ENCODE measurements around the gene GRAP2.
A peak's percentile ranks its signal among the peaks of the same experiment; 100 is the strongest.

Gene GRAP2

DNA sequence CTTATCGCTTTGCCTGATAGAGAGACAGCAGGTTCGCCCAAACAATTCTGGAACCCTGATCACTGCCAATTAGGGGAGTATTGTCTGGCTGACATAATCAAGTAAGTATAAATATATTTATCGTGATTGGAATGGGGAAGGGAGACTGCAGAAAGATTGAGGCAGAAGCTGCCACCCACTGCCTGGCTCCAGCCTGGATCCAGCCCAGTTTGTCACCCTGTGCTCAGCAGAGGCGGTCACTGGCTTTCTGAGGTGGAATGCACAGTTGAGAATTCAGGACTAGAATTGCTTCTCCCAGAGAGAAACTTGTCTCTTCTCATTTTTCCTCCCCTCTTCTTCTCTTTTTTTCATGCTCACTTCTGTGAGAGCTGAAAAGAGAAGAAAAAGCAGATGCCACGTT lies 25.9 kb downstream of the GRAP2 start:
- DNase-seq, result no peak

DNA sequence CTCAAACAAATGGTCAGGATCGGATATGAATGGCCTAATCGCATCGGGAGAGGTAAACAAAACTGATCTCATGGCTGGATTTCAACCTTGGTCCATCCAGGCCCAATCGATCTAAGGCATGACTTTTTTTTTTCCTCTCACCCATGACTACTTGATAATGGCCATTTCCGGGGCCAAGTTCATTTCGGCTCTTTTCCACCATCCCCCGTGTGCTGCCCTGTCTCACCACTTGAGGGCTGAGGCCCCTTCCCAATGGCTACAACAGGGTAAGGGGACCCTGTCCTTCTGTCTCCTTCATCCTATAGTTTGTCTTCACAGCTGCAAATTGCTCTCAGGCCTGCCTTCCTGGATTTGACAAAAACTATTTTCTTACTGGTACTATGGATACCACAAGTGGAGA lies 26.7 kb downstream of the GRAP2 start:
- DNase-seq, result no peak

DNA sequence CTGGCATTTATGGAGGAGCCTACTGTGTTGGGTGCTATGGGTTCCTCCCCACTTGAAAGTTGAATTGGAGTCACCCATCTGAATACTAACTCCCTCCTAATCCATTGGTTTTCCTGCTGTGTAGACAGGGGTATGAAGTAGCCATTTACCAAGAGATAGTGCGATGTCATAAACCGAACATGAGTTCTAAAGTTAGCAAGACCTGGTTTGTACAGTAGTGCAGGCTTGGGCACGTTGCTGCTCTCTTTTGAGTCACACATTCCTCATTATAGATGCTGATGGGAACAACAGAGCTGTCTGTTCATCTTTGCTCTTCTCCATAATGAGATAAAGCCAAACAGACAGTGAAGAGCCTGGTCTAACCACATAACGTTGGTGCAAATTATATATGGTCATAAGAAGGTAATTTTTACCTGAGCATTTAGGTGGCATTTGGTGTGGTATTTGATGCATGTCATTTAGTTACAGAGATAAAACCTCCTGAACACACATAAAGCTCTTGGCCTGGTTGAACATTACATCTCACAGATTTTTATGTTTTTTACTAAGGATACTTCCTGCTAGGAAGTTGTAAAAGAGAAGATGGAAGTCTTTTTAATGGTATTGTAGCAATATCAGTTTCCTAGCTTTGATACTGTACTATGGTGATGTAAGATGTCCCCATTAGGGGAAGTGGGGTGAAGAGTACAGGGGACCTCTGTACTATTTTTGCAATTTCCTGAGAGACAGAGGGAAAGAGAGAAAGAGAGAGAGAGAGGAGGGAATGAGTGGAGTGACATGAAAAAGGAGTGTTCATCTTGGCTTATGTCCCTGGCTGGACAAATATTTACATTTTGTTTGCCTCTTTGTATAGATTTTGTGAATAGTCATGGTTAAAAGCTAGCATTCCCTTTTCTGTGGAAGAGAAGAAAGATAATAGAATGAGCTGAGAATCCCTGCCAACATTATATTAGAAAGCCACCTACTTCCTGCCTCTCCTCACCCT lies 27.9 kb downstream of the GRAP2 start:
- DNase-seq, result no peak

DNA sequence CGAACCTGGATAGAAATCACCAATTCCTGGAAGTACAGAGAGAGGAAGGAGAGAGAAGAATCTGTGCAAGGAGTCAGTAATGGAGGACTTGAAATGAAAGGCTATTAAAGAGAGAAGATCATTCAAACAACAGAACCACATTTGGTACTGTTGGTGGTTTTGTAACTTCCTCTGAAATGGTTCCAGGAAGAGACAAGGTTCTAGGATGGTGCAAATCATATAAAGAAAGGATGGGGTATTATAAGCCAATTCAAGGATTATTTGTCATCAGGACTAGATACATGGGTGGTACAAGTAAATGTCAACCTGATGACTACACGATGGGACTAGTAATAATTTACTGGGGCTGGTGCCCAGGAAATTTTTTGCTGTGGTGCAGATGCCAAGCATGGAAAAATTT lies 30.4 kb downstream of the GRAP2 start:
- no peak for DNase-seq

DNA sequence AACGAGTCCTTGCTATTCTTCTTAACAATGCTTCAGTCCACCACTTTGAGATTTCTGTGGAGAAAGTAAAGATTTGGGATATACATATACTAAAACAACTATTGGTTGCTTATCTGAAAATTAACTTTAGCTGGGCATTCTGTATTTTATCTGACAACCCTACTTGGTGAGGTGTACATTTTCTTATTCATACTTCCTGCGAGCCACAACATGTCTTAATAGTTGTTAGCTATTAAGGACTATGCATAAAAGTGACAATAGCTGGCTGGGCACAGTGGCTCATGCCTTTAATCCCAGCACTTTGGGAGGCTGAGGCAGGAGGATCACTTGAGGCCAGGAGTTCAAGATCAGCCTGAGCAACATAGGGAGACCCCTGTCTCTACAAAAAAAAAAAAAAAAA lies 31.3 kb downstream of the GRAP2 start:
- no peak for DNase-seq

DNA sequence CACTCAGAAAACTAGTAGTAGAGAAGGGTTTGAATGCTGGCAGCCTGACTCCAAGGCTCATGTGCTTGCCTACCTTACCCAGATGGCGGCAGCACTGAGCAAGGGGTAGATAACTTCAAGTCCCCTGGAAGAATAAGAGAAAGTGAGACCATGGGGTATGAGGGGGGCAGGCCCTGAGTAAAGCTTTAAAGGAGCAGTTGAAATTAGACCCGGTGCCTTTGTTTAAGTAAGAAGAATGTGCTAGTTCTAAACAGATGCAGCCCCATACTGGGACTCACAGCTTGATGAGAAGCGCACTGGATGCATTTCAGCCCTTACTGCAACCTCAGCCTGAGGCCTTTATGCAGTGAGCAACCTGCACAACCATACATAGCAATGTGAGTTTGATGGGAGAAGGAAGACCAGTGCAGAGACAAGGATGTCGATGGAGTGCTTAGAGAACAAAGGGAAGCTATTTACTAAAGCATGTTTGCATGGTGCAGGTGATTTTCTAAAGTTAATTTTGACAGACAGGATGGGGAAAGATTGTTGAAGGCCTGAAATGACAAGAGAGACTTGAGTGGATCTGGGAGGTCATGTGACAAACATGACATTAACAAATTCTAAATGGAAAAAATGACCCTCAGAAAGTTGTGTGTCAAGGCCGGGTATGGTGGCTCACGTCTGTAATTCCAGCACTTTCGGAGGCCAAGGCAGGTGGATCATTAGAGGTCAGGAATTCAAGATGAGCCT lies 32.2 kb downstream of the GRAP2 start:
- DNase-seq, result peak; percentile 62

DNA sequence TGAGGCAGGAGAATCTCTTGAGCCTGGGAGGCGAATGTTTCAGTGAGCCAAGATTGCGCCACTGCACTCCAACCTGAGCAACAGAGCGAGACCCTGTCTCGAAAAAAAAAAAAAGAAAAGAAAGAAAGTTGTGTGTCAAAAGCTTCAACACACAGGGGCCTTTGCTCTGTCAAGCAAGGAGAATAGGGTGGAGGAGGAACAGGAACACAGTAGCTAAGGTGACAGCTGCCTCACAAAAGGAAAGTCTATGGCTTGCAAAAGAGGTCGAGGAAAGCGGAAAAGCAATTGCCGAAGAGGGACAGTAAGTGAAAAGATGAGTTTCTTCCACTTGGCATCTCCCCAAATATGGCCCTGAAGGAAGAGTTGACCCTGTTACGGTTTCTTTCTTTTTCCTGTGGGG lies 32.9 kb downstream of the GRAP2 start:
- peak; percentile 34 for DNase-seq

DNA sequence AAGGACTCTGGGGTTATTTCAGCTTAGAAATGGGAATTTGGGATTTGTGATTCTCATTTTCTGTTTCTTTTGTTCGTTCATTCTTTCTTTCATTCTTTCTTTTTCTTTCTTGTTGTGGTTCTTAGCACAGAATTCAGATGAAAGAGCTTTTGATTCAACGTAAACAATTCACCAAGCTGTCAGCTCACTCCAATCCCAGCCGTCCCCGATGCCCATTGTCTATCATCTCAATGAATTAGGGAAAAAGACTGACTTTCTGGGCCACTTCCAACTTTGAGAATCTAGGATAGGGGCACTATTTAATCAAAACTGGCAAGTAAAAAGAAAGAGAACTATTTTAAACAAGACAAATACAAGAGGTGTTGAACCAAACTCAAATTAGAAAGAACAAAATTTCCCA lies 34.2 kb downstream of the GRAP2 start:
- no peak for DNase-seq

DNA sequence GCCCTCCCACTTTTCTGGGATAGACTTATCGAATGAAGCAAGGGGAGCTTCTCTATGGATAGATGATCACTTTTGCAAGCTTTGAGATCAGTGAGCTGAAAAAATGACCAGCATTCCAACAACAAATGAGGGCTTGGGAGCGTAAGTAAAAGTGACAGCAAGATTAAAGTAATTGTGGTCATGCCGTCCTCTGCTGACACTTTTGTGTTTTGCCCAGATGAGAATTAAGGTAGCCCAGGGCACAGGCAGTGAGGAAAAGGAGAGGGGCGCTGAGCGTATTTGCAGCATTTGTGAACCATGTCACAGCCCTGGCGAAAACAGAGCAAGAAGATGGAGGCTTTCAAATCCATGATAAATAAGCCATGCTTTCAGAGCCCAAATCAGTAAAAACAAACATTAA lies 34.7 kb downstream of the GRAP2 start:
- peak; percentile 30 for DNase-seq

DNA sequence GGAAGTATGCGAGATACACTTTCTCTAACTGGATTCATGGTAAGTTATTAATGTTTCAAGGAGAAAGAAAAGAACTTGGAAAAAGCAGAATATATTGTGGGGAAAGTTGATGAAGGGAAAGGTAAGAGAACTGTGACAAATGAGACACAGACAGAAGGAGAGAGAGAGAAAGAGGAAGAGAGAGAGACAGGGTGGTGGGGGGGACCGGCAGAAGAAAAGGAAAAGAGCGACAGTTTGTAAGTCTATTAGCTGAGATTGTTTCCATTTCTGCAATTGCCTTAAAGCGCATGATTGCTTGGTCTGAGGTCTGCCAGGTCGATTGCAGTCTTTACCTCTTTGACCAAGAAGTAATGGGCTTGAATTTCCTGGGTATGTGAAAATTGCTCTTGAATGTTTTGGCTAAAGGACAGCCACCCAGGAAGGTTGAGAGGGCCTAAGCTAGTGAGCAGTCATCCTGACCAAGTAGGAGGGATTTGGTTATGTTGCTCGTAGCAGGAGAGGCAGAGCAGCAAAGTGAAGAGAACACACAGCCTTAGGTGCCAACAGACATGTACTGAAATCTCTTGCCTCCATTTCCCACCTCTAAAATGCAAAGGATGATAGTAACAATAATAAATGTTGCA lies 35.8 kb downstream of the GRAP2 start:
- peak; percentile 47 for DNase-seq

DNA sequence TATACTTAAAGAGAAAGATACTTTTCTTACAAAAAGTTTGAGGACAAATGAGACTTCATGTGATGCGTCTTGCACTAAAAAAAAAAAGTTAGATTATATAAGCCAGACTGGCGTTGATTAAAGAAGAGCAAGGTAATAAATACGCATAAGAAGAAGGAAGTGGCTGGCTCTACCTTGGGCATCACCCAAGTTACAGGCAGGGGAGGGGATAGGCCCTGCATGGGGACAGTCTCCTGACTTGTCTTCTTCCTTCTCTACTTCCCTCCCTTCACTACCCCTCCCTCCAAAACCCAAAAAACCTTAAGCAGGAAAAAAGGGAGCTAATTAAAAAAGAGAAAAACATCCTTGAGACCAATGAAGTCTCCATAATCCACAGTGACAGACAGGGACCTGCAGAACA lies 37.0 kb downstream of the GRAP2 start:
- peak; percentile 58 for DNase-seq

DNA sequence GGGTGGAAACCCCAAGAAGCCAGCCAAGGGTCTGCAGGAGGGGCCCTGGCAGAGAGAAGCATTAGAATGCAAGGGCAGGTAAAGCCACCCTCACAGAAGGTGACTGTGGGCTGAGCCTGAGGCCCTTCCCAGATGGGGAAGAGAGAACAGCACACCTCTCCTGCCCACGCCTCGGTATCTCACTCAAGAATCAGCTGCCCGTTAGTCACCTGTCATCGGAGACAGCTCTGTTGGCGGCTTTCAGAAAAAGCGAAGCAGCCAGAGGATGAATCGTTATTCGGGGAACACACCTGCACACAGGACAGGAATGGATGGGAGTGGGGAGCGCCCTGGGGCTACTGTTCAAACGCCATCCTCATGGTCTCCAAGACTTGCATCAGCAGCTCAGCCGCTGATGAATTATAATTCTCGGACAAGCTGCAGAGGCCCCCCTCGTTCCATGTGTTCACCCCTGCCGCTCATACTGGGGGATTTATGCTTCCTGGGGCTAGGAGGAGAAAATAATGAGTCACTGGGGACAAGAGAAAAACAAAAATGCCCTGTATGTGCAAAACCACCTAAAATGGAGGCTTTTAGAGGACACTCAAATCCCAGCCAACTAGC lies 37.7 kb downstream of the GRAP2 start:
- peak; percentile 63 for DNase-seq

DNA sequence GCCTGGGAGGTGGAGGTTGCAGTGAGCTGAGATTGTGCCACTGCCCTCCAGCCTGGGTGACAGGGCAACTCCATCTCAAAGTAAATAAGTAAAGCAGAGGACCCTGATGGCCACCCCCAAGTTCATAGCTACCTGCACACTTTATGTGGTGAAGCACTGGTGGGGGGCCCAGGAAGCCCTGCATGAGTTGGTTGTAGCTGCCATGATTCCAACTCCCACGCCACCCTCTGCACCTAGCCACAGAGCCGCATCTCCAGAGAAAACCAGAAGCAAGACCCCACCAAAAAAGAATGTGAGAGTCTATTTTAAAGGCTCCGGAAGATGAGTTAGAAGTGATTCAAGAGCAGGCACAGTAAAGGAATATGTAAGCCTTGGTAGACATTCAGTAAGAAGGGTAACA lies 38.9 kb downstream of the GRAP2 start:
- no peak for DNase-seq

DNA sequence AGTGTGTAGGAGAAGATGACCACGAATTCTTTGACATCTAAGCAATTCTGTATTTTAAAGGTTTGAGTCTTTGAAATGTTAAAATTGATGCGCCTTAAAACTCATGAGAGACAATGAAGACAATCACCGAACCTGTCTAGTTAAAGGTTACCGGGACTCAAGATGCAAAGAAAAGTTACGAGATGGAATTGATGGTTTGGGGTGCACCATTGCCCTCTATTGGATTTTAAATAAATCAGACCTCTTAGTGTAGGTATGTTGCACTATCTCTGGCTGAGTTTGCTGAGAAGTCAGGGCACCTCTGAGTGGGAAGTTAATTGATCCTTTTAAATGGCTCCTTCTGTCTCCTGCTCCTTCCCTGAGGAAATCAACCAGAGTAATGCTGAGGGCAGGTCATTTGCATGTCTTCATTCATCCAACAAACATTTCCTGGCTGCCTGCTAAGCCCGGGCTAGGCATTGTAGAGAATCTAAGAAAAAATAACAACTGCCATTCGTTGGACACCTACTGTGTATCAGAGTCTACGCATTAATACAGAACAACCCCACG lies 39.9 kb downstream of the GRAP2 start:
- DNase-seq, result peak; percentile 53

DNA sequence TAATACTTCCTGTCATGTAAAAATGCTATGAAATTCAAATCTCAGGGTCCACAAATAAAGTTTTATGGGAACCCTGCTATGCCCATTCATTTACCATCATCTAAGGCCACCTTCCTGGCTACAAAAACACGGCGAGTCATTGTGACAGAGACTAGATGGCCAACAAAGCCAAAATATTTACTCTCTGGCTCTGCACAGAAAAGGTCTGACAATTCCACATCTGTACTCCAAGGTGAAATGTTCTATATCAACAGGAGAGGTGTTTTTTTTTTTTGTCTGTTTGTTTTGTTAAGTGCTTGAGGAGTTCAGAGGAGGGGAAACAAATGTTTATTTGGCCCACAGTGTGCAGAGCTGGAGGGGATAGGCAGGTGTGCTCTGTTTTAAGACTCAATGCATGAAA lies 40.7 kb downstream of the GRAP2 start:
- DNase-seq, result no peak

DNA sequence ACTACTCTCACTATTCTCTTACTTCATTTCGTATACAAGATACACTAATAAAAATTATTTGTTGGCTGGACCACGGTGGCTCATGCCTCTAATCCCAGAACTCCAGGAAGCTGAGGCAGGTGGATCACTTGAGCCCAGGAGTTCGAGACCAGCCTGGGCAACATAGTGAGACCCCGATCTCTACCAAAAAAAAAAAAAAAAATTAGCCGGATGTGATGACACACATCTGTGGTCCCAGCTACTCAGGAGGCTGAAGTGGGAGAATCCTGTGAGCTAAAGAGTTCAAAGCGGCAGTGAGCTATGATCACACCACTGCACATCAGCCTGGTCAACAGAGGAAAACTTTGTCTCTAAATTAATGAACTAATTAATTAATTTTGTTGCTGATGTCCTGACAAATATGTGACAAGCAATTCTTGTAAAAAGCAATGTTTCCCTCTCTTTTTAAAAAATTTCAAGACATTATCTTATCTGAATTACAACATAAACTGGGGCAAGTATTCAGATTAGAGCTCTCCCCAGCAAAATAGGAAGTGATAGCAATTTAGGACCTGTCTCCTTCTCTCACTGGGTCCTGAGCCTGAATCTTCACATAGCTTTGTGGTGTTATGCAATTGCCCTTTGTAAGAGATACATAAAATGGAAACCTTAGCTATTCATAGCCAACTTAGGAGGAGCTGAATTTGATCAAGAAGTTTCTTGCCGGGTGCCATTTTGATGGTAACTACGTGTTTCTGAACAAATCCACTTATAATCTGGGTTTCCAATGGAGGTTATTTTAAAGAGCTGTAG lies 41.8 kb downstream of the GRAP2 start:
- DNase-seq, result no peak

DNA sequence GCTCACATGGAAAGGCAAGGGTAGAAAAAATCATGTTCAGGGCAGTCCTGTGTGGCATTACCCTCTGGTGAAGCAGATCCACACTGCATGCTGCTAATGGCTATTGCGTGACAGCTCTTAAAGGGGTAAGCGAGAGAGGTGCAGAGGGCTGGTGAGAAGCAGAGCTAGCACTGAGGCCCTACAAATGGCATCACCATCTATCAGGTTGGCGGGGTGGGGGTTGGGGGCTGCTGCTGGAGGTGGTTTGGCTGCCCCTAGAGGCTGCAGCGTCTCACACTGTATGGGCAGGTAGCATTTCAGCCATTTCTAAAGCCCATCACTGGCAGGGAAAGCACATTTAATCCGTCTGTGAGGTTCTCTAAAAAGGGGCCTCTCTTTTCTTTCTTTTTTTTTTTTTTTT lies 42.5 kb downstream of the GRAP2 start:
- peak; percentile 57 for DNase-seq

DNA sequence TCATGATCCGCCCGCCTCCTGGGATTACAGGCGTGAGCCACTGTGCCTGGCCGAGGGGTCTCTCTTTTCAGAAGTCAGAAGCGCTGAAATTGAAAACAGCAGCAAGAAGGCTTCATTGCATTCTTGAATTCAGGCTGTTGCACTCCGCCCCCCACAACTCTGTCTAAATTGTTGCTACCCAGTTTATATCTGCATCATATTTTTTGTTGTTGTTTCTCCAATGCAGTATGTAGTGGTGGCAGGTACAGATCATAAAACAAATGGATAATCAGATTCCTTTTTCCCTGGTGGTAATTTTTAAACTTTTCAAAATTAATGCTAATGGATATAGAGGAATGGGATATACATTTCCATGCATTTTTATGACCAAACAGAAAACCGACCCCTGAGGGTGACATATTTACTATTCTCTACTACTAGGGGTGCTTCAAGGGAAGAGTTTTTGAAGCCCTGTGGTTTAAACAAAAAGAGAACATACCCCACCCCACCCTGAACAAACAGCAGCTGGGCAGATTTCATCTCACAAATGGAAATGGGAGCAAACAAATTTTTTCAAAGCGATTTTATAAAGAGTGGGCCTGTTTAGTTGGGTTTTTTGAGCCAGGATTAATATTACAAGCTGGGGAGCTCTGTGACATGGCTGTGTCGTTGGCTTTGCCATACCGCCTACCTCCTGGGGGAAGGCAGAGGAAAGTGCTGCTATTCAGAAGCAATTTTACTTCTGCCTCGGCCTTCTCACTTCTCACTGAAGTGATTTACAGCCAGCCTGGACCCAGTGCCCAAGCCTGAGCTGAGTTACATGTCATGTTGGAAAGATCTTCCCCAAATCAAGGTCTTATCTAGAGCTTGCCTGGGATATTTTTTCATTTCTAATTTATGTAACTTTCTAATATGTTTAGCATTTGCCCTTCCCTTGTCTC lies 43.3 kb downstream of the GRAP2 start:
- peak; percentile 30 for DNase-seq

DNA sequence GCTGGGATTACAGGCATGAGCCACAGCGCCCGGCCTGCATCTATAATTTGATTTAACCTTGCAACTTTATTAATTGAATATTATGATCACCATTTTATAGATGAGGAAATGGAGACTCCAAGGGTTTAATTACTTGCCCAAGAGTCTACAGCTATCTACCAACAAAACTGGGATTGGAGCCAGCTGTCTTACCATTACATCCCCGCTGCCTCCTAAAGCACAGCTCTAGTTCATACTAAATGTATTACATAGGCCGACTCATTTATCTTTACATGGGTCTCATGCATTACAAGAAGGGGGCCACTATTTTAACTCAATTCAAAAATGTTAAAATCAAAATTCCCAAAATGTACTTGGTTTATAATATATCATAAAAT lies 45.2 kb downstream of the GRAP2 start:
- no peak for DNase-seq

DNA sequence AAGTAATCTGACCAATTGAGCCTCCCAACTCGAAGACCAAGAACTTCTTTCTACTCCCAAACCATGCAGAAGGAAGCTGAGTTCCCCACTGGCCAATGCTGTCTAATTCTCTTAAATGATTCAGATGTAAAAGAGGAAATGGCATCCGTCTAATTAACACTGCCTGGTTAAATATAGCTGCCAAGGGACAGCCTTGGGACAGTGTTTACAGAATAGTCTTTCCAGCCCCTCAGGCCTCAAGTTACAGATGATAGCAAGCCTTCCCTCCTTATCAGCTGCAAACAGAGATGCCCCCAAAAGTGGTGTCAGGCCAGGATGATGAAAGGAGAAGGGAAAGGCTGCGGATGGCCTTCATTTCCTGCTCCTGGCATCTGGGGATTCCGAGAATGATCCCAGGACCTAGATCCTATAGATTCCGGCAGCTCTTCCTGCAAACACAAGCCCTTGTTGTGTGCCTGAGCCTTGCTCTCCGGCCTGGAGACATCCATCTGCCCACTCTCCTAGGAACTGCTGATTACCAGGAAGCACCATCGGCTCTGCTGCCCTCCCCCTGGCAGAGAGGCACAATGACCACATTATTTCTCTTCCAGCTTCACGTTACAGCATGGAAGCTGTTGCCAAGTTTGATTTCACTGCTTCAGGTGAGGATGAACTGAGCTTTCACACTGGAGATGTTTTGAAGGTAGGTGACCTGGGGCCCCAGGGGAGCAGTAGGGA lies 45.8 kb downstream of the GRAP2 start:
- peak; percentile 28 for DNase-seq
